ENCODE measurements around the gene RAB8A. TPM values are rescaled to one million over a fixed set of nuclear protein-coding genes. Genes with fewer than 3 reads are reported as not detected.
A peak's percentile ranks its signal among the peaks of the same experiment; 100 is the strongest.

Gene RAB8A
- total RNA-seq, 4 donors from 2014 or later: 22.3 to 102 (median 67.9) TPM

DNA sequence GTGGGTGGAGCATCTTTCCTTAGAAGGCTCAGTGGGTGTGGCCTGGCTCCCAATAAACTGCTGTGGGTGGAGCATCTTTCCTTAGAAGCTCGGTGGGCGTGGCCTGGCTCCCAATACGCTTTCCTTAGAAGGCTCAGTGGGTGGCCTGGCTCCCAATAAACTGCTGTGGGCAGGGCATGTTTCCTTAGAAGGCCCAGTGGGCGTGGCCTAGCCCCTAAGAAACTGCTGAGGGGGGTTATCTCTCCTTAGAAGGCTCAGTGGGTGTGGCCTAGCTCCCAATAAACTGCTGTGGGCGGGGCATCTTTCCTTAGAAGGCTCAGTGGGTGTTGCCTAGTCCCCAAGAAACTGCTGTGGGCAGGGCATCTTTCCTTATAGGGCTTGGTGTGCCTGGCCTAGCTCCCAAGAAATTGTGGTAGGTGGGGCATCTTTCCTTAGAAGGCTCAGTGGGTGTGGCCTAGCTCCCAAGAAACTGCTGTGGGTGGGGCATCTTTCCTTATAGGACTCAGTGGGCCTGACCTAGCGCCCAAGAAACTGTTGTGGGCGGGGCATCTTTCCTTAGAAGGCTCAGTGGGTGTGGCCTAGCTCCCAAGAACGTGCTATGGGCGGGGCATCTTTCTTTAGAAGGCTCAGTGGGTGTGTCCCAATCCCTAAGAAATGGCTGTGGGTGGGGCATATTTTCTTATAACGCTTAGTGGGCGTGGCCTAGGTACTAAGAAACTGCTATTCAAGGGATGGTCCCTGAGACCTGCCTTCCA lies 42.1 kb downstream of the RAB8A start:
- in situ Hi-C loops (cut with MboI; ENCODE audit: low pct_ligation_motif_present in 1 of 4, low pct_unique_long_range_greater_than_20kb in 1 of 4, low sequenced_read_pairs in 3 of 4) (no loop called here), intact Hi-C loops (cut with DNase I; ENCODE audit: low total_unique reads) (no loop called here)
- Histone ChIP-seq H3K27ac (no peak overlapping the region), H3K4me3 (no peak overlapping the region), H3K9me3 (no peaks in the 10 kb centered on the region), H3K4me1 (peaks cover 0 to 8% (median under 1%) of the 10 kb centered on the region in 4 donors), H3K27me3 (no peaks in the 10 kb centered on the region), H3K36me3 (peaks cover 0 to 8% (median 0%) of the 10 kb centered on the region in 4 donors)
- no peak for DNase-seq
- WGBS, 2 donors (ENCODE audit: low coverage in 1 of 2): 71% methylated on average over 11 of the region's 11 CpGs; no CpG with 5 or more reads in 1 of the 2 donors
- TF ChIP-seq, protein P1, sequence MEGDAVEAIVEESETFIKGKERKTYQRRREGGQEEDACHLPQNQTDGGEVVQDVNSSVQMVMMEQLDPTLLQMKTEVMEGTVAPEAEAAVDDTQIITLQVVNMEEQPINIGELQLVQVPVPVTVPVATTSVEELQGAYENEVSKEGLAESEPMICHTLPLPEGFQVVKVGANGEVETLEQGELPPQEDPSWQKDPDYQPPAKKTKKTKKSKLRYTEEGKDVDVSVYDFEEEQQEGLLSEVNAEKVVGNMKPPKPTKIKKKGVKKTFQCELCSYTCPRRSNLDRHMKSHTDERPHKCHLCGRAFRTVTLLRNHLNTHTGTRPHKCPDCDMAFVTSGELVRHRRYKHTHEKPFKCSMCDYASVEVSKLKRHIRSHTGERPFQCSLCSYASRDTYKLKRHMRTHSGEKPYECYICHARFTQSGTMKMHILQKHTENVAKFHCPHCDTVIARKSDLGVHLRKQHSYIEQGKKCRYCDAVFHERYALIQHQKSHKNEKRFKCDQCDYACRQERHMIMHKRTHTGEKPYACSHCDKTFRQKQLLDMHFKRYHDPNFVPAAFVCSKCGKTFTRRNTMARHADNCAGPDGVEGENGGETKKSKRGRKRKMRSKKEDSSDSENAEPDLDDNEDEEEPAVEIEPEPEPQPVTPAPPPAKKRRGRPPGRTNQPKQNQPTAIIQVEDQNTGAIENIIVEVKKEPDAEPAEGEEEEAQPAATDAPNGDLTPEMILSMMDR (IDR thresholded peaks at IDR 0.05): no peak
- no peak for TF ChIP-seq POLR2AphosphoS5 (IDR thresholded peaks at IDR 0.05)
- no peak for TF ChIP-seq EP300 (IDR thresholded peaks at IDR 0.05; ENCODE audit: low read depth)
- no peak for TF ChIP-seq POLR2A (IDR thresholded peaks at IDR 0.05)

GRCh38 chr19:16154557-16154956 lies 42.9 kb downstream of the RAB8A start:
- Histone ChIP-seq H3K36me3 (peaks cover 0 to 8% (median 0%) of the 10 kb centered on the region in 4 donors), H3K27me3 (no peaks in the 10 kb centered on the region), H3K9me3 (no peaks in the 10 kb centered on the region), H3K27ac (no peak overlapping the region), H3K4me3 (no peak overlapping the region), H3K4me1 (peaks cover 0 to 2% (median 0%) of the 10 kb centered on the region in 4 donors)
- 93% methylated on average over 8 of the region's 8 CpGs; no CpG with 5 or more reads in 1 of the 2 donors for WGBS, 2 donors (ENCODE audit: low coverage in 1 of 2)
- no peak for TF ChIP-seq EP300 (IDR thresholded peaks at IDR 0.05; ENCODE audit: low read depth)
- TF ChIP-seq POLR2A (IDR thresholded peaks at IDR 0.05): no peak
- no peak for TF ChIP-seq POLR2AphosphoS5 (IDR thresholded peaks at IDR 0.05)
- TF ChIP-seq, protein P1 (IDR thresholded peaks at IDR 0.05): no peak
- DNase-seq: no peak
- intact Hi-C loops (cut with DNase I; ENCODE audit: low total_unique reads): no loop called here
- in situ Hi-C loops (cut with MboI; ENCODE audit: low pct_ligation_motif_present in 1 of 4, low pct_unique_long_range_greater_than_20kb in 1 of 4, low sequenced_read_pairs in 3 of 4): no loop called here

DNA sequence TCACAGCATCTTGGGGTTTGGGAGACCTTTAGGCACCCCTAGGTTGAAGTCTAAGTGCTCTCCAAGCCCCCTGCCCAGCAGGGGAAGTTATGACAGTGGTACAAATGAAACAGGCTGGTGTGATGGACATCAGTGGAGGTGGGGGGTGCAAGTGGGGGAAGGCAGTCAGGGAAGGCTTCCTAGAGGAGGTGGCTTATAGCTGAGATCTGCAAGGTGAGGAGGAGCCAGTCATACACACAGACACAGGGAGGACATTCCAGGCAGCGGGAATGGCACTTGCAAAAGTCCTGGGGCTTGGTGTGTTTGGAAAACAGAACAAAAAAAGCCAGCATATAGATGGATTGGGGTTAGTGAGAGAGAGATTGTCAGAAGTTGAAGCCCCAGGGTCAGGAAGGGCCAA lies 43.4 kb downstream of the RAB8A start:
- no peak for TF ChIP-seq POLR2A (IDR thresholded peaks at IDR 0.05)
- Histone ChIP-seq H3K4me1 (peaks cover 0 to under 1% (median 0%) of the 10 kb centered on the region in 4 donors), H3K27ac (peak overlapping the region in 1 of 4 donors; percentile 29), H3K4me3 (no peak overlapping the region), H3K27me3 (no peaks in the 10 kb centered on the region), H3K36me3 (peaks cover 0 to 8% (median 0%) of the 10 kb centered on the region in 4 donors), H3K9me3 (no peaks in the 10 kb centered on the region)
- DNase-seq: no peak
- 67 to 83% methylated on average over 1 of the region's 1 CpG for WGBS, 2 donors (ENCODE audit: low coverage in 1 of 2)
- intact Hi-C loops (cut with DNase I; ENCODE audit: low total_unique reads): no loop called here
- in situ Hi-C loops (cut with MboI; ENCODE audit: low pct_ligation_motif_present in 1 of 4, low pct_unique_long_range_greater_than_20kb in 1 of 4, low sequenced_read_pairs in 3 of 4): no loop called here

DNA sequence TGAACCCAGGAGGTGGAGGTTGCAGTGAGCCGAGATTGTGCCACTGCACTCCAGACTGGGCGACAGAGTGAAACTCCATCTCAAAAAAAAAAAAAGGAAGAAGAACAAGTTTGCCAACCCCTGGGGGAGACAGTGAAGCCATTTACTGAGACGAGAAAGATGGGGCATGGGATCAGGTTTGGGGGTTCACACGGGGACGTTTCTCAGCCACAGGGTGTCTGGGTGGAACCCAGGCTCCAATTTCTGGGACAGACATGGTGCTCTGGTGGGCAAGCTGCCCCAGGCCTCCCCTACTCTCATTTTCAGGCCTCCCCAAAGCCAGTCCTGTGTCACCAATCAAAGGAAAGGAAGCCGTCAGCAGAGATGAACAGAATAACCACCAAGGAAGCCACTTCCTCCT lies 45.2 kb downstream of the RAB8A start:
- 70 to 81% methylated on average over 3 to 6 of the region's 6 CpGs for WGBS, 2 donors (ENCODE audit: low coverage in 1 of 2)
- DNase-seq: no peak
- H3K27me3 ChIP-seq: no peaks in the 10 kb centered on the region
- in situ Hi-C loops (cut with MboI; ENCODE audit: low pct_ligation_motif_present in 1 of 4, low pct_unique_long_range_greater_than_20kb in 1 of 4, low sequenced_read_pairs in 3 of 4) (no loop called here), intact Hi-C loops (cut with DNase I; ENCODE audit: low total_unique reads) (no loop called here)
- TF ChIP-seq POLR2A (IDR thresholded peaks at IDR 0.05) (no peak), POLR2AphosphoS5 (IDR thresholded peaks at IDR 0.05) (no peak), EP300 (IDR thresholded peaks at IDR 0.05; ENCODE audit: low read depth) (no peak)
- TF ChIP-seq, protein P1 (IDR thresholded peaks at IDR 0.05): no peak
- no peaks in the 10 kb centered on the region for H3K4me1 ChIP-seq
- H3K27ac ChIP-seq: no peak overlapping the region
- H3K4me3 ChIP-seq: no peak overlapping the region
- peaks cover 0 to 8% (median 0%) of the 10 kb centered on the region in 4 donors for H3K36me3 ChIP-seq
- H3K9me3 ChIP-seq: no peaks in the 10 kb centered on the region
